ENCODE measurements around the gene CHRNA10.

DNA sequence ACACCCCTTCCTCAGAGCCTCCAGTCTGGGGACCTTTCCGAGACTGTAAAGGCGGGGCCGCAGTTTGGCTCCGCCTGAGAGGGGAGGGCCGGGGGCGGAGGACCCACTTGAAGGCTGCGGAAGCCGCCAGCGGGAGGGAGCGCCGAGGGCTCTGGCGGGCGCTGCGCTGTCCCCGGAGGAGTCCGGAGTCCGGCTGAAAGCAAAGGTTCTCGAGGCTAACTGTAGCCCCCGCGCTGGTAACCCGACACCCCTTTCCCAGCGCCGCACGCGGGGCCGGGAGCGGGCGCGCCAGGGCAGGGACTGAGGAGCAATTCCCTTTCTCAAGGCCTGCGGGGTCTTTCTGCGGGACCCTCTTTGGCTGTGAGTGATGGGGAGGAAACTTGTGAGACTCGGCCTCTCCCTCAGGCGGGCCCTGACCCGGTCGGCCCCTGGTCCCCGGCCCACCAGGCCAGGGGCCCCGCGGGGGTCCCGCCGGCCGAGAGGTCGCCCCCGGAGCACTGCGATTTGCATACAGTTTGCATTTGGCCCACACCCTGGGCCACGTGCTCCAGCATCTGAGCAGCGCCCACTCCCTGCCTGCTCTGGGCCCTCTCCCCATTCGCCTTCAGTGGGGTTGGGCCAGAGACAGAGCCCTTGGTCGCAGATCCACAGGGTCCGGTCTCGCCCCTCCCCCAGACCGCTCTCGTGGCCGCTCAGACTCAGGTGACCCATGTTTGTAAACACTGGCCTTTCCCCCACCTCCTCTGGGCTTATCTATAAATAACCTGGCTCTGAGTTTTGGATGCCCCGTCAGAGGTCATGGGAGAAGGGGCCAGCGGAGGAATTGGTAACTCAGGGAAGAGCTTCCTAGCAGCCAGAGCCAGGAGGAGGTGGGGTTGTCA is 28.9 kb downstream of the CHRNA10 start:
- TF ChIP-seq, protein P1, sequence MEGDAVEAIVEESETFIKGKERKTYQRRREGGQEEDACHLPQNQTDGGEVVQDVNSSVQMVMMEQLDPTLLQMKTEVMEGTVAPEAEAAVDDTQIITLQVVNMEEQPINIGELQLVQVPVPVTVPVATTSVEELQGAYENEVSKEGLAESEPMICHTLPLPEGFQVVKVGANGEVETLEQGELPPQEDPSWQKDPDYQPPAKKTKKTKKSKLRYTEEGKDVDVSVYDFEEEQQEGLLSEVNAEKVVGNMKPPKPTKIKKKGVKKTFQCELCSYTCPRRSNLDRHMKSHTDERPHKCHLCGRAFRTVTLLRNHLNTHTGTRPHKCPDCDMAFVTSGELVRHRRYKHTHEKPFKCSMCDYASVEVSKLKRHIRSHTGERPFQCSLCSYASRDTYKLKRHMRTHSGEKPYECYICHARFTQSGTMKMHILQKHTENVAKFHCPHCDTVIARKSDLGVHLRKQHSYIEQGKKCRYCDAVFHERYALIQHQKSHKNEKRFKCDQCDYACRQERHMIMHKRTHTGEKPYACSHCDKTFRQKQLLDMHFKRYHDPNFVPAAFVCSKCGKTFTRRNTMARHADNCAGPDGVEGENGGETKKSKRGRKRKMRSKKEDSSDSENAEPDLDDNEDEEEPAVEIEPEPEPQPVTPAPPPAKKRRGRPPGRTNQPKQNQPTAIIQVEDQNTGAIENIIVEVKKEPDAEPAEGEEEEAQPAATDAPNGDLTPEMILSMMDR (IDR thresholded peaks at IDR 0.05; ENCODE audit: low read depth, low read length), result no peak
- TF ChIP-seq EZH2phosphoT487 (IDR thresholded peaks at IDR 0.05; ENCODE audit: low read depth), result no peak
